Measurements from ENCODE around the gene OR6T1.

- TF ChIP-seq CTCF (IDR thresholded peaks at IDR 0.05) (no peak), REST (IDR thresholded peaks at IDR 0.05) (no peak), USF2 (IDR thresholded peaks at IDR 0.05) (no peak), ZFP36 (IDR thresholded peaks at IDR 0.05; ENCODE audit: borderline replicate concordance, partially characterized antibody) (no peak), CHD2 (IDR thresholded peaks at IDR 0.05; ENCODE audit: low read length, partially characterized antibody) (no peak), SREBF2 (IDR thresholded peaks at IDR 0.05) (no peak), BCL3 (IDR thresholded peaks at IDR 0.05) (no peak), POLR2A (IDR thresholded peaks at IDR 0.05; ENCODE audit: low read length) (no peak), MAZ (IDR thresholded peaks at IDR 0.05; ENCODE audit: borderline replicate concordance, low read depth, low read length) (no peak), CEBPB (IDR thresholded peaks at IDR 0.05) (no peak), RFX5 (IDR thresholded peaks at IDR 0.05) (no peak), NFE2L2 (conservative IDR thresholded peaks at IDR 0.05; ENCODE audit: low read length) (no peak), MAX (IDR thresholded peaks at IDR 0.05) (no peak)
Measured at GRCh38 chr11:123942413-123942812, 1.2 kb downstream of the OR6T1 start.

Data from A549 (cell line).